OCI-LY7 (cell line): ENCODE measurements around the gene KIAA1755. TPM values are rescaled to one million over a fixed set of nuclear protein-coding genes. Genes with fewer than 3 reads are reported as not detected.

ENCODE experiments used
- BruUV-seq: library from RNA; stranded (reverse); fragments of 400-500 nt; replicated peaks from 2 replicates; lab custom pipeline; 2021; lab: Mats Ljungman, UMichigan
- CTCF ChIA-PET: fragments of 300-600 bp; sonication (Branson Sonifier 250); formaldehyde crosslinking; loops from one replicate; lab custom pipeline; 2022; ENCODE audit warnings: antibody characterized with exemption; ENCODE audit not compliant: unreplicated experiment; lab: Charles Lee
- POLR2A ChIA-PET: fragments of 300-600 bp; sonication (Branson Sonifier 250); formaldehyde crosslinking; loops from one replicate; lab custom pipeline; 2022; ENCODE audit warnings: antibody characterized with exemption; lab: Charles Lee
- DNase-seq: peaks from one replicate; pipeline ENCODE4 v3.0.0-alpha.2; 2015; ENCODE audit warnings: low spot score
- H2AFZ ChIP-seq: fragments of 200-600 bp; sonication (generic), shearing (Covaris generic); 2 replicates; pipeline ENCODE4 v1.6.1; 2014; ENCODE audit warnings: mild to moderate bottlenecking, antibody characterized with exemption, low read length, moderate library complexity
- H3K27ac ChIP-seq: fragments of 200-600 bp; sonication (generic); 2 replicates; pipeline ENCODE4 v1.5.1; 2014; ENCODE audit warnings: mixed run types, low read depth, mild to moderate bottlenecking, moderate library complexity, low read length, inconsistent platforms; ENCODE audit not compliant: poor library complexity, severe bottlenecking
- H3K36me3 ChIP-seq: fragments of 200-600 bp; sonication (generic); 2 replicates; pipeline ENCODE4 v1.6.1; 2014; ENCODE audit warnings: mild to moderate bottlenecking, antibody characterized with exemption, low read length, moderate library complexity, mixed read lengths; ENCODE audit not compliant: insufficient read depth
- H3K4me1 ChIP-seq: fragments of 200-600 bp; sonication (generic); 2 replicates; pipeline ENCODE4 v1.5.1; 2014; ENCODE audit warnings: mild to moderate bottlenecking, low read length; ENCODE audit not compliant: insufficient read depth, poor library complexity, severe bottlenecking
- H3K4me2 ChIP-seq: fragments of 200-600 bp; sonication (generic); 2 replicates; pipeline ENCODE4 v1.6.1; 2014; ENCODE audit warnings: mild to moderate bottlenecking, low read length
- H3K4me3 ChIP-seq: fragments of 200-600 bp; sonication (generic); 2 replicates; pipeline ENCODE4 v1.5.1; 2014; ENCODE audit warnings: mild to moderate bottlenecking, low read depth, low read length; ENCODE audit not compliant: poor library complexity, severe bottlenecking
- H3K79me2 ChIP-seq: fragments of 200-600 bp; sonication (generic); 2 replicates; pipeline ENCODE4 v1.6.1; 2016; ENCODE audit warnings: low read depth, mild to moderate bottlenecking, low read length, moderate library complexity, mixed read lengths; ENCODE audit not compliant: insufficient read depth
- H3K9me2 ChIP-seq: fragments of 200-600 bp; sonication (generic); 2 replicates; pipeline ENCODE4 v1.6.1; 2016; ENCODE audit warnings: mild to moderate bottlenecking, low read length, mixed read lengths; ENCODE audit not compliant: insufficient read depth
- H3K9me3 ChIP-seq: fragments of 200-600 bp; sonication (generic); 2 replicates; pipeline ENCODE4 v1.6.1; 2014; ENCODE audit warnings: mild to moderate bottlenecking, mixed run types, low read length, mixed read lengths
- H4K20me1 ChIP-seq: fragments of 200-600 bp; sonication (generic); 2 replicates; pipeline ENCODE4 v1.6.1; 2014; ENCODE audit warnings: mild to moderate bottlenecking, antibody characterized with exemption, low read length, moderate library complexity, mixed read lengths; ENCODE audit not compliant: insufficient read depth
- EZH2phosphoT487 ChIP-seq: fragments of 200-600 bp; sonication (generic); IDR thresholded peaks from 2 replicates; pipeline ENCODE4 v1.6.1; 2018; ENCODE audit warnings: low read depth, borderline replicate concordance, mild to moderate bottlenecking, mixed run types, antibody characterized with exemption, low read length, moderate library complexity, mixed read lengths
- intact Hi-C: fragments of 100-400 bp; cut with micrococcal nuclease; formaldehyde crosslinking; loops from one replicate; pipeline ENCODE4 v1.10.0; 2022; ENCODE audit not compliant: unreplicated experiment
- total RNA-seq, 2 experiments: library from RNA; depleted of rRNA in 1 of 2; stranded (reverse); fragments of >200 nt in 1 of 2; shearing (Covaris generic) in 1 of 2; gene quantifications; 2 replicates each; pipeline ENCODE4 v1.2.3, GENCODE V29; 2014 to 2022
- TF ChIP-seq, protein P1 (sequence below): fragments of 200-600 bp; sonication (generic); conservative IDR thresholded peaks from 2 replicates; pipeline ENCODE4 v1.5.1; 2014; ENCODE audit warnings: mild to moderate bottlenecking, antibody characterized with exemption, low read length, moderate library complexity, mixed read lengths

KIAA1755 gene
- total RNA-seq, 2 experiments from 2014 or later: not detected

DNA sequence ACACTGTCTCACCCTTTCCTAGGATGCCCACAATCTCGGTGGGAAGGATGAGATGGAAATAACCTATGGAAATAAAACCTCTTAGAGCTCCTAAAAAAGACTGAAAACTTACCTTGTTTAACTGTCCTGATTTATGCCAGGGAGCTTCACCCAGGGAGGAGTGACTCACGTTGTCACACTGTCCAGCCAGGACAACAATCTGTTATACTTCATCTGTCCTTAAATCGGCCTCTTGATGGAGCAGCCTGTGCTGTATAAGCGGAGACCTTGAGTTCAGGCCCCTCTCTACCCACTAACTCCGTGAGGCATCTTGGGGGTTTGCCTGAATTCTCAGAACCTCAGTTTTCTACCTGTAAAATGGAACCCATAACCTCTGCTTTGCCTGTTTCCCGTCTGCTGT, 9.2 kb upstream of the KIAA1755 start:
- no peak for TF ChIP-seq EZH2phosphoT487
- TF ChIP-seq, protein P1, sequence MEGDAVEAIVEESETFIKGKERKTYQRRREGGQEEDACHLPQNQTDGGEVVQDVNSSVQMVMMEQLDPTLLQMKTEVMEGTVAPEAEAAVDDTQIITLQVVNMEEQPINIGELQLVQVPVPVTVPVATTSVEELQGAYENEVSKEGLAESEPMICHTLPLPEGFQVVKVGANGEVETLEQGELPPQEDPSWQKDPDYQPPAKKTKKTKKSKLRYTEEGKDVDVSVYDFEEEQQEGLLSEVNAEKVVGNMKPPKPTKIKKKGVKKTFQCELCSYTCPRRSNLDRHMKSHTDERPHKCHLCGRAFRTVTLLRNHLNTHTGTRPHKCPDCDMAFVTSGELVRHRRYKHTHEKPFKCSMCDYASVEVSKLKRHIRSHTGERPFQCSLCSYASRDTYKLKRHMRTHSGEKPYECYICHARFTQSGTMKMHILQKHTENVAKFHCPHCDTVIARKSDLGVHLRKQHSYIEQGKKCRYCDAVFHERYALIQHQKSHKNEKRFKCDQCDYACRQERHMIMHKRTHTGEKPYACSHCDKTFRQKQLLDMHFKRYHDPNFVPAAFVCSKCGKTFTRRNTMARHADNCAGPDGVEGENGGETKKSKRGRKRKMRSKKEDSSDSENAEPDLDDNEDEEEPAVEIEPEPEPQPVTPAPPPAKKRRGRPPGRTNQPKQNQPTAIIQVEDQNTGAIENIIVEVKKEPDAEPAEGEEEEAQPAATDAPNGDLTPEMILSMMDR: no peak
- Histone ChIP-seq H3K79me2 (no peaks in the 10 kb centered on the region), H4K20me1 (no peaks in the 10 kb centered on the region), H3K4me1 (no peaks in the 10 kb centered on the region), H3K4me3 (no peak overlapping the region), H3K27ac (no peak overlapping the region), H3K4me2 (no peak overlapping the region), H2AFZ (no peak overlapping the region), H3K36me3 (no peaks in the 10 kb centered on the region), H3K9me2 (no peaks in the 10 kb centered on the region), H3K9me3 (no peaks in the 10 kb centered on the region)
- BruUV-seq: no TSS peak
- DNase-seq: no peak
- CTCF ChIA-PET: no interaction called here
- POLR2A ChIA-PET: no interaction called here
- intact Hi-C loops: no loop called here

- Histone ChIP-seq H3K4me1 (no peaks in the 10 kb centered on the region), H3K4me3 (no peak overlapping the region), H3K36me3 (no peaks in the 10 kb centered on the region), H4K20me1 (no peaks in the 10 kb centered on the region), H3K4me2 (no peak overlapping the region), H3K79me2 (no peaks in the 10 kb centered on the region), H3K9me2 (no peaks in the 10 kb centered on the region), H3K27ac (no peak overlapping the region), H2AFZ (no peak overlapping the region), H3K9me3 (no peaks in the 10 kb centered on the region)
- intact Hi-C loops: no loop called here
- ChIA-PET POLR2A (no interaction called here), CTCF (no interaction called here)
- no peak for DNase-seq
- no TSS peak for BruUV-seq
- TF ChIP-seq EZH2phosphoT487: no peak
- TF ChIP-seq, protein P1: no peak
Observed at GRCh38 chr20:38269040-38269439, 8.5 kb upstream of the KIAA1755 start.

DNA sequence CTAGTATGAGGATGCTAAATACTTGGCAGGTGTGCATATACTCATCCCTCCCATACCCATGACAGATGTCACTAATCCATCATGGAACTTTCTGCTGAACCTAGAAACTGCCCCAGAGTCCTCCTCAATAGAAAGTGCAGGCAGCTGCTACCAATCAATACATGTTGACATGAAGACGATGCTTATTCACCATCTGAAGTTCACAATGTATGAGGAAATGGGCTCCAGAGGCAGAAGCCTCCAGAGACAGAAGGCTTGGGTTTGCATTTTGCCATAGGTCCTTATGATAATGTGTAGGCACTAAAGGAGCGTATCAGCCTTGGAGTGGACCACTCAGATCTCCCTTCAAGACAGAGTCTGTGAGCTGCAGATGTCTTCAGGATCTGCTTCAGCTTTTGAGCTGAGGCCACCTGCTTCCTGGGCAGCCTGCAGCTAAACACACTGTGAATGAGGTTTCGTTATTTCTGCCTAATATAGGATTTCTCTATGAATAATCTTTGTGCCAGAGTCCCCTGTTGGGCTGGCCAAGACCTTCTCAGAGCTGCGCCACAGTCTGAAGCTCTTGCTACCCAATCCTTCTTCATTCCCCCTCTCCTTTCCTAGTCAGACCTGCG, 7.5 kb upstream of the KIAA1755 start:
- H3K9me2 ChIP-seq: no peaks in the 10 kb centered on the region
- H3K79me2 ChIP-seq: no peaks in the 10 kb centered on the region
- H3K9me3 ChIP-seq: no peaks in the 10 kb centered on the region
- no peak overlapping the region for H3K4me3 ChIP-seq
- ChIA-PET POLR2A (no interaction called here), CTCF (no interaction called here)
- H4K20me1 ChIP-seq: no peaks in the 10 kb centered on the region
- TF ChIP-seq, protein P1: no peak
- no peak for TF ChIP-seq EZH2phosphoT487
- no peak for DNase-seq
- BruUV-seq: no TSS peak
- intact Hi-C loops: no loop called here
- no peak overlapping the region for H3K4me2 ChIP-seq
- no peaks in the 10 kb centered on the region for H3K4me1 ChIP-seq
- H3K36me3 ChIP-seq: no peaks in the 10 kb centered on the region
- H3K27ac ChIP-seq: no peak overlapping the region
- no peak overlapping the region for H2AFZ ChIP-seq
